Hematopoietic multipotent progenitor cell treated with erythropoietin and hydrocortisone succinate and interleukin-3 and kit ligand, for 17 days (in vitro differentiated cells): ENCODE measurements around the gene OR2G3.

Source experiments
- DNase-seq: peaks from one replicate; pipeline ENCODE4 v3.0.0-alpha.2; 2015; ENCODE audit warnings: low spot score

Gene OR2G3

DNA sequence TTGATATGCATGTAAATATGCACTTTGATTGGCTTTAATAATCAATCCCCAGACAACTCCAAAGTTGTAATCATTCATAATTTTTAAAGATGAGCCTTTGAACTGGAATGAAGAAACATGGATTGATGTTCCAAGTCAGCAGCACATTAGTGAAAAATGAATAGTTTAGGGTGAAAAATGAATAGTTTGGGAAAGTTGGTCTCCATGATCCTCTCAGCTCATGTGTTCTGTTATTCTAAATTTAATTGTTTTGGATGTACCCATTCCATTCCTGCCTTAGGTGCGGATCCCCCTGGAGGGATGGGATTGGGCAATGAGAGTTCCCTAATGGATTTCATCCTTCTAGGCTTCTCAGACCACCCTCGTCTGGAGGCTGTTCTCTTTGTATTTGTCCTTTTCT is at the start of gene OR2G3:
Gene OR2G3 (plus strand): TSS at position 301 of the 400 bp plus-strand sequence. CDS start 0 bp downstream, at position 301.
- DNase-seq, result no peak

DNA sequence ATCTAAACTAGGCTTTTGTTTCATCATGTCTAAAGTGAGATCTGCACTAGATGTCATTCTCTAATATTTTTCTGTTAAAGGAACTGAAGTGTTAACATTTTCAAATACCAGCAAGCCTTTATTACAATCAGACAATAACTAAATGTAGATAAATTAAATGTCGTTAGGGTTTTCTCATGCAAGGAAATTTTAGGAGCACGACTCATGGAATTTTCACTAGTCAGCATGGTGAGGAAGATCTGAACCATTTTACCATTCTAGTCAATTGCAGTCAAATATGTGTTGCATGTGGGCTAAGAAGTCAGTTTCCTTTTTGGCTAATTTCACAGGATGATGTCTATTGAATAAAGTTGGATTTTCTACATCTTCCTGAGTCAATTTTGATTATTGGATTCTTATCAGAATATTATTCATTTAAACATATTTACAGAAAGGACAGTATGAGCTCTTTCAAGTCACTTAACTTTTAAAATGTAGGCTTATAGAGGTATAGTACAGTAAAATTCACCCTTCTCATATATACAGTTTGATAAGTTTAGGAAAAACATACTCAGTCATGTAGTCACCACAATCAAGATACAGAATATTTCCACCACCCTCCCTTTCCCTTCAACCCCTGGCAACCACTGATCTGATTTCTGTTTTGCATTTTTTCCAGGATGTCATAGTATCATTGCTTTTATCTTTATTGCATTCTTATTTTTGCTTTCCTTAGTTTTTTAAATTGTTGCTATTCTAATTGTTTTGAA is 47.3 kb upstream of the OR2G3 start:
- DNase-seq, result no peak

DNA sequence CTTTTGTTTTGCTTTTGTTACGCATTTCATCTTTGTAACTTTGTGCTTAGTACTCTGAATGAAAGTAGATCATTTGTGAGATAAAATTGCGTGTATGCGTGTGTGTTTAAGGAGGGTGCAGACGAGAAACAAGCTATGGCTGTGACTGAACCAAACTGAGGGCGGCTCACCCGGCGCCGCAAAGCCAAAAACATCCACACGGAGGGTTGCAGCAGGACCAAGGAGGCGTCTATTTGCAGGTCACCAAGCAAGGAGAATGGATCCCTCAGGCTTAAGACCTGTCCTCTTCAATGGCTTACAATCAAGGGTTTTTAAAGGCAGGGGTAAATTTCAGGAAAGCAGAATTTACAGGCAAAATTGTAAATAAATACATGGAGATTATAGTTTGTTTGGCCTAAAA is 43.7 kb upstream of the OR2G3 start:
- DNase-seq, result no peak

DNA sequence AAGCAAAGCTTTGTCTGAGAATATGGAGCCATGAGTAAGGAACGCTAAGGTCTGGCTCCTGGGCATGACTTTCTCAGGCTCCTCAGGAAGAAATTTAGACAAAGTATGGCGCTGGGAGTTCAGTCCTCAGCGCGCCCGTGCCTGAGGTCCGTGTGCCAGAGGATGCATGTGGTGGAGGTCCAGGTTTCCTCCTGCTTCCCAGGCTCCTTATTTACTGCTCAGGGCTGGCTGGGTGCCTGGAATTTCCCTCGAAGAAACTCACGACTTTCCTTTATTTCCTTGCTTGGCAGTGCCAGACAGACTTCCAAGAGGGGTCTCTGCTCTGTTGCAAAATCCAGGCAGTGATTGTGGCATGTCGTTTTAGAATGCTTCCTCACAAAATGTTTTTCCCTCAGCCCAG is 43.2 kb upstream of the OR2G3 start:
- DNase-seq, result no peak

DNA sequence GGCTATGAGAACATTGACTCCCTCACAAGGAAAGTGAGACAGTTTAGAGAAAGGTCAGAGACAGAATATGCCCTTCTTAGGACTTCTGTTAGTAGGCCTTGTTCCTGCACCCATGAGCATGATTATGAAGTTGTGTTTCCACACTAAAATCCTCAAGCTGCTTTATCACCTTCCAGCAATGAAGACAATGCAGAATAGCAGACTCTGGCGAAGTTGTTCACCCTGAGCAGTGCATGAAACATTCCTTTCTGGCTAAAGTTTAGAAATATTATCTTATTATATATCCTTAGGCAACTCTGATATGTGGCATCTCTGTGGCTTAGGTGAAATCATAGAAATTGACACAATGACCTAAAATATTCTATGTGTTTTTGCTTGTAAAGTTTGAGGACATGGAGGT is 31.1 kb upstream of the OR2G3 start:
- no peak for DNase-seq

DNA sequence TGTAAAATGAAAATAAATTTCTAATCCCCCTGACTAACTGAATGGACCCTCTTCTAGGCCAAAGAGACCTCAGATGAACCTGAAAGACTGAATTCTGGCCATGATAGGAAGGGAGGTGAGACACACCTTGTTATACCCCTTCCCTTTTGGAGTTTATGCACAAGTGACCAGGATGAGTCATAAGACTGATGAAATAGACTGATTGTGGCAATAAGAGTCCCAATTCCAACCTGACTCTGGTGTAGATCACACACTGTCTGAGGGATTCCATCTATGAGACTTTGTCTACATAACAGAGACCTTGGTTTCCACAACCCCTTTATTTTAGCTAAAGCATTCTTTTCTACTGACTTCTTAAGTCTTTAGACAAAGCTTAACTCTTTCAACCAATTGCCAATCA is 30.7 kb upstream of the OR2G3 start:
- DNase-seq, result no peak

DNA sequence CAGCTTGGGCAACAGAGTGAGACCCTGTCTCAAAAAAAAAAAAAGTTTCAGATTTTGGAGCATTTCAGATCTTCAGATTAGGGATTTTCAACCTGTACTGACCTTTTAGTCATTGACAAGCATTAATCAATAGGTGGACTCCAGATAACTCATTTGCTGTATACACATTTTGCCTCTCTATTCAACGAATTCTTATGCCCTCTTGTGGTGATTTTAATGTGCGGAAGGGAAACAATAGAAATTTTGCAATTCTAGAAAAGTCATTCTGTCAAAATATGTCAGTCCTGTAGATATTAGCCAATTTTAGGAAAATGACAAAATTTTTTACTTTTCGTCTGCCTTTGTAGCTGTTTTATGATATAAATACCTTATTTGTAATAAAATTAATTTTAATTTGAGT is 28.9 kb upstream of the OR2G3 start:
- DNase-seq, result no peak

DNA sequence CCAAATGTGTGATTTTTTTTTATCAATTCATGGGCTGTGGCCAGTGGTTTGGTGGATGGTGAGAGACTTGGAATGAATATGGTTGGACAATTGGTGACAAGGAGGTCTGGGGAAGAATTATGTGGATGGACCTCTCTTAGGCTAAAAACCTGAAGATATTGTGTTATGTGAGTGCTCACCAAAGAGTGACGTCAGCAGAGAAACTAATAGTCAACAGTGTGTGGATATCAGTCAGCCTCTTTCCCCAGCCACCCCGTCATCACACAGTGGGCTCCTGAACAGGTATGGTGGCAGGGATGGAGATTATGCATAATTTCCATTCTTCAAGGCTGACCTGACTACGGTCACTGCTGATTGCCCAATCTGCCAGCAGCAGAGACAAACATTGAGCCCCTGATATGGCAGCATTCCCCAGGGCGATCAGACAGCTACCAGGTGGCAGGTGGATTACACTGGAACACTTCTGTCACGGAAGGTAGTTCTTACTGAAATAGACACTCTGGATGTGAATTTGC is 26.4 kb upstream of the OR2G3 start:
- no peak for DNase-seq

DNA sequence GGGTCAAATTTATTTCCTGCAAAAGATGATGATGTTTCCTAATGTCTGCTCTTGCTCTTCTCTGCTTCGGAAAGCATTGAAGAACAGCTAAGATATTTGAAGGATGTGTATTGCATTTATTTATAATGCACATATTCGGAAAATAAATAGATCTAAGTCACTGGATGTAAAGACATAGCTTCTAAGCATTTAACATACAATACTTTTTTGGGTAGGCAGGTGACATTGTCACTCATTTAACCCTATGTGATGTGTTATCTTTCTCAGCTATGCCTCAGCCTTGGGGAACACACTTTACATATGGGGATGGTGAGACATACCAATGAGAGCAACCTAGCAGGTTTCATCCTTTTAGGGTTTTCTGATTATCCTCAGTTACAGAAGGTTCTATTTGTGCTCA is 17.3 kb upstream of the OR2G3 start, which contains the start of gene OR2G2:
Gene OR2G2 (plus strand): TSS at position 301 of the 400 bp plus-strand sequence. CDS start 0 bp downstream, at position 301.
- no peak for DNase-seq

DNA sequence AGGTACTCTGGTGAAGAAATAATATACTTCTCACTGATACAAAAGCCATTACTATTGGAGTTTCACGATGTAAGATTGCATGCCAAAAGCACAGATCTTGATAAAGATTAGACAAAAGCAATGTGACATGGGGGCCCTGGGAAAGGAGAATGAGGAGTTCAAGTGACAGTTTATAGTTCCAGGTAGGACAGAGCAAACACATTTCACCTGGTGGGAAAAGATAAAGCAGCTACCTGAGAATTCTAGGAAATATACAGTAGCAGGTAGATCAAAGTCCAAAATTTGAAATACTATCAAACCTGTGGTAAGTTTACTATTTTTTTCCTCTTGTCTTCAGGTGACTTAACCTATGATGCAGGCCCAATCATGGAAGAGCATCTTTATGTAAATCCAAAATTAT is 8.0 kb downstream of the OR2G3 start:
- no peak for DNase-seq

DNA sequence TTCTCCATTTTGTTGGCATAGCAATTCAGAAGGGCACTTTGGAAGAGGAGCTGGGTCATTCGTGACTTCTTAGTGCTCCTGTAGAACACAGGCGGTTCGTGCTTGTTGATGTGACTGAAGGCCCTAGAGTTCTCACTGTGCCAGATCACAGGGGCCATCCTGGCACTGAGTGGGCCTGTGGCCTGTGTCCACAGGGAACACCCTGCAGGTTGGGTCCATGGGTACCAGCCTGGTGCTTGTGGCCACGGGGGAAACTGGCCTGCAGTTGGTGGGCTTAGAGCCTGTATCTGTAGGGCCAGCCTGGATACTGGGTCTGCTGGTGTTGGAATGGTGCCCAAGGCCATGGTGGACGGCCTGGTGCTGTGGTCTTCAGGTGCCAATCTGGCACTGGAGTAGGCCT is 9.2 kb downstream of the OR2G3 start:
- DNase-seq, result no peak

DNA sequence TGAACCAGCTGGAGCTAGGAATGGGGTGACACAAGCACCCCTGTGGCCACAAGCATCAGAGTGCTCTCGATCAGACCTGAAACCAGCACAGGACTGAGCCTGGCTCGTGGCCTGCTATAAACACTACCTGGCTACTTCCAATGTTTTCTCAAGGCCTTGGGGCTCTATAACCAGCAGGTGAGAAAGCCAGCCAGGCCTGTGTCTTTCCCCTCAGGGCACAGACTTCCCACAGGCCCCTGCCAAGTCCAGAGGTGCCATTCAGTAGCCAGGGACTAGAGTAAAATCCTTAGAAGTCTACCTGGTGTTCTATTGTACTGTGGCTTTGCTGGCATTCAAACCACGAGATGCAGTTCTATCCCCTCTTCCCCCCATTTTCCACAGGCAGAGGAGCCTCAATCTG is 22.6 kb downstream of the OR2G3 start:
- no peak for DNase-seq

DNA sequence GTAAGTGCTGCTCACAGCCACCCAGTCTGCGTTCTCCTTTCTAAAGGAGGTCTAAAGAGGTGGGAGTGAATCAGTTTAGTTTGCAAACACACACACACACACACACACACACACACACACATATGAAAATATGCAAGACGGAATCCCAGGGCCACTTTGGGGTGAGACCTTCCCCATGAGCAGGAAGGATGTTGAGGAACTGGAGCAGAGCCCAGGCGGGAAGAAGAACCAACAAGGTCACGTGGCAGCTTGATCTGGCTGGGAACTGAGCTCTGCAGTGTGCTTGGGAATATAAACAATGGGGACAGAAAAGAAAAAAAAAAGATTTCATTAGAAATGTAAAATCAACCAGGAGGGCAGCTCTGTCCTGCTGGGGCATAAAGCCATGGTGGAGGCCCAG is 32.6 kb downstream of the OR2G3 start:
- no peak for DNase-seq

DNA sequence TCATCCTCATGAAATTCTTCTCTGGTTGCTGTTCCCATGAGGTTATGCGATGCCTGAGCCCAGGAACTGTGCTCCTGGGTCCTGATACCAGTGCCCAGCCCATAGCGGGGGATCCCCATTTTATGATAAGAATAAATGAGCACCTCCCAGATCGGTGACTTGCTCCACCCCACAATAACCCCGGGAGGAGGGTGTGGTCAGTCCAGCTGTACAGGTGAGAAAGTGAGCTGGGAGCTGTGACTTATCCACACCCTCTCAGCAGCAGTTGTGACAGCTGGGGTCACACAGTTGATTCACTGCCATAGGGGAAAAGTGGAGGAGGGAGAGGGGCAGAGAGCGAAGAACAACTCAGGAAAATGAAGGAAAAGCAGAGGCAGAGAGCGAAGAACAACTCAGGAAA is 33.4 kb downstream of the OR2G3 start:
- DNase-seq, result peak; percentile 27

DNA sequence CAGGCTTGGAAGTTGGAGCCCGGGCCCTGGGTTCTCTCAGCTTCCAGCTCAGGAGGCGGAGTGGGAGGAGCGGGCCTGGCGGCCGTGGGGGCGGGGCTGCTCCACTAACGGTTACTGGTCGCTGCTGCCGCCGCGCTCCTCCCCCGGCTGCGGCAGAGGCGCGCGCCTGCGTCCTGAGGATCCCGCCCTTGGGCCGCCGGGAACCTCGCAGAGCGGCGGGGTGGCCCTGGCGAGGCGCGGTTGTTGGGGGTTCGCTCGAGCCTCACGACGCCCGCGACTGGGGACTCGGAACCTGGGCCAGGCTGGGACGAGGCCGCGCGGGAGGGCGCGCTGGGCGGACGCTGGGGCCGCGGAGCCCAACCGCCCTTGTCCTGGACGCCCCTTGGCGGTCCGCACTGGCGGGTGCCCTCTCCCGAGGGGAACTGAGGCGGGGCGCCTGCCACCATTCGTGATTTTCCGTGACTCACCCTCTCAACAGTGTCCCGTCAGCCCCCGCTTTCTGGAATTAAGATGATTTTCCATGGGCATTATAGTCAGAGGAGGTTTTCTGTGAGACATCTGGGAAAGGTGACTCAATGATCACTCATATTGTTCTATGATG is 34.1 kb downstream of the OR2G3 start:
- peak; percentile 64 for DNase-seq

DNA sequence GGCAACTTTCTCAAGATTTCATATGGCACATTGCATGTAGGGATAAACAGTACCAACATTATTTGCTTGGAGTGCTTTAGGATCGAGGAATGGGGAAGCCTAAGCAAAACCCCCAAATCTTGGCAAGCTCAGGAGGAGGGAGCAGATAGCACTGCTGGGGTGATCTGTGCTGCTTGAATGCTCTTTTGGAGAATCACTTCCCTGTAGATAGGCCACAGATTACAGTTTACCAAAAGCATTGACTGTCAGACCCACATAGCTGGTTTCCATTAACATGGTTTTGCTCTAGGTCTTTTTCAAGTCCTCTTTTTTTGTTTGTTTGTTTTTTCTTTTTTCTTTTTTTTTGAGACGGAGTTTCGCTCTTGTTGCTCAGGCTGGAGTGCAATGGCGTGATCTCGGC is 37.4 kb downstream of the OR2G3 start:
- no peak for DNase-seq

DNA sequence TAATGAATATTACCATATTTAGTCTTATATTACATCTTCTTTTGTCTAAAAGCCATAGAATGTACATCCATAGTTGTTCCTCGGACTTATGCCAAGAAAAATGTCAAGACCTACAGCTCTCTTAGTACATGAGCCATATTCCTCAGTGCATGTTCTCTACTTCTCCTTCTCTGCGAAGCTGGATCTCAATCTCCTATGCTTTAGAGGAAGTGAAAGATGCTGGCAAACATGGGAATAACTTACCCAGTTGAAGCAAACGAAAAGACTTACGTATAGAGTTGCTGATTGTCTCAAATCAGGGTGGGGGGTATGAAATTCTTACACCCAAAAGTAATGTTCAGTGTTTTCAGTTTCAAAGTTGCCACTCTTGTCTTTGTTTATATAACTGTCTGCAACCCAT is 41.5 kb downstream of the OR2G3 start:
- DNase-seq, result no peak

DNA sequence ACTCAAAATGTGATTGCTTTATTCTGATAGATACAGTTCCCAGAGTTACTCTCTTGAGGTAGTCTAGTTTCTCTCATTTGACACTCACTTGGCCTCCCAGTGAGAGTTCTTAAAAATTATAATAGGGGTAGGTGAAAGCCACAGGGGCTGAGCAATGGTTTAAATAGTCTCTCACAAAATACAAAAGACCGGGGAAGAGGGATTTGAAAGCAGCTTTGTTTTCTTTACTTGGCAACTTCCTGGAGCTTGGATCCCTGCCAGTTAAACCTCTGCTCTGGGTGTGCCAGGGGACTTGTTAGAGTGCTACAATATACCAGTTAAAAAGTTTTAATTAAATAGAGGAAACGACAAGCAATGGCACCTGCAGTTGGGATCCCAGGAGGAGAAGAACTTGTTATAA is 42.5 kb downstream of the OR2G3 start:
- no peak for DNase-seq

DNA sequence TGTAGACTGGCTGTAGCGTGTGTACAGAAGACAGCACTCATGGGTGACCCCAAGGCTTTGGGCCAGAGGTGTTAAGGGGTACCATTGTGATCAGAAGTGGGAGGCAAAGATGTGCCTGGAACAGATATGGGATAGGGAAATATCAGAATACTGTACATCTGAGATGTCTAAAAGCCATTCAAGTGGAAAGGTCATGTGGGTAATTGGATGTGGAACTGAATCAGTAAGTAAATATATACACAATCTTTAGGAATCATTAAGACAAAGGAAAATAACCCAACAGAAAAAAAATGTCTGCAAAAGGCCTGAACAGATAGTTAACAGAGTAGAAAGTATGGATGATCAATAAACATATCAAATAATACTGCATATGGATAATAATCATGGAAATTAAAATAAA is 47.7 kb downstream of the OR2G3 start:
- no peak for DNase-seq
